ENCODE results near the gene GUCA1C. TPM values are rescaled to one million over a fixed set of nuclear protein-coding genes. Genes with fewer than 3 reads are reported as not detected.

GUCA1C gene
- total RNA-seq, 1 experiment from 2014 or later, result not detected

DNA sequence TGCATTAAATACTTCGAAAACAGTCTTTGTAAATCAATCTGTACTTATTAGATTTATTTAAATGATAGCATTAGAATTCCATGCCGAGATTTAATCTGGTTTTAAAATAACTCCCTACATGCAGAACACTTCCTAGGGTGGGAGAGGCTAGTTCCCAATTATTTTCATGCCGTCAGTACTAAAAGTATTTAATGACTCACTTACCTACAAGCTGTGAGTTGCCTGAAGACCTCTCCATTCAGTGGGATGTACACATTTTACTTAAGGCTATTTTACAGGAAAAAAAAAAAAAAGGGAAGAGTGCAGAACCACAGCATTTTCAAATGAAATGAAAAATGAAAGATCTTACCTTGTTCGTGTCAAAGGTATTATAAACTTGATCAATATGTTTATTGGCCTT, 469 bp downstream of the GUCA1C start:
- H3K4me3 ChIP-seq (ENCODE audit: low read depth, low read length, poor library complexity, severe bottlenecking), result no peak overlapping the region
- H3K4me1 ChIP-seq (ENCODE audit: insufficient read depth, low read length, poor library complexity, severe bottlenecking), result no peaks in the 10 kb centered on the region
- CTCF ChIA-PET, result no interaction called here
- no peaks in the 10 kb centered on the region for H3K9me3 ChIP-seq (ENCODE audit: low read depth, low read length, poor library complexity, severe bottlenecking)
- intact Hi-C loops (cut with micrococcal nuclease; ENCODE audit: unreplicated experiment), result no loop called here
- TF ChIP-seq EZH2 (IDR thresholded peaks at IDR 0.05; ENCODE audit: borderline replicate concordance, low read depth, low read length, poor library complexity, severe bottlenecking), result no peak
- TF ChIP-seq, protein P1, sequence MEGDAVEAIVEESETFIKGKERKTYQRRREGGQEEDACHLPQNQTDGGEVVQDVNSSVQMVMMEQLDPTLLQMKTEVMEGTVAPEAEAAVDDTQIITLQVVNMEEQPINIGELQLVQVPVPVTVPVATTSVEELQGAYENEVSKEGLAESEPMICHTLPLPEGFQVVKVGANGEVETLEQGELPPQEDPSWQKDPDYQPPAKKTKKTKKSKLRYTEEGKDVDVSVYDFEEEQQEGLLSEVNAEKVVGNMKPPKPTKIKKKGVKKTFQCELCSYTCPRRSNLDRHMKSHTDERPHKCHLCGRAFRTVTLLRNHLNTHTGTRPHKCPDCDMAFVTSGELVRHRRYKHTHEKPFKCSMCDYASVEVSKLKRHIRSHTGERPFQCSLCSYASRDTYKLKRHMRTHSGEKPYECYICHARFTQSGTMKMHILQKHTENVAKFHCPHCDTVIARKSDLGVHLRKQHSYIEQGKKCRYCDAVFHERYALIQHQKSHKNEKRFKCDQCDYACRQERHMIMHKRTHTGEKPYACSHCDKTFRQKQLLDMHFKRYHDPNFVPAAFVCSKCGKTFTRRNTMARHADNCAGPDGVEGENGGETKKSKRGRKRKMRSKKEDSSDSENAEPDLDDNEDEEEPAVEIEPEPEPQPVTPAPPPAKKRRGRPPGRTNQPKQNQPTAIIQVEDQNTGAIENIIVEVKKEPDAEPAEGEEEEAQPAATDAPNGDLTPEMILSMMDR (conservative IDR thresholded peaks at IDR 0.05; ENCODE audit: low read depth, low read length), result no peak
- no peaks in the 10 kb centered on the region for H3K36me3 ChIP-seq (ENCODE audit: insufficient read depth, low read length, poor library complexity, severe bottlenecking)
- BruUV-seq (replicated peaks), result no TSS peak
- no peak overlapping the region for H3K27ac ChIP-seq (ENCODE audit: low read depth, low read length, poor library complexity, severe bottlenecking)
- H3K27me3 ChIP-seq (replicated peaks; ENCODE audit: insufficient read depth, low read depth, low read length, poor library complexity), result no peaks in the 10 kb centered on the region
- POLR2A ChIA-PET (ENCODE audit: low non-redundant PET), result no interaction called here
- DNase-seq (ENCODE audit: low spot score), result no peak

DNA sequence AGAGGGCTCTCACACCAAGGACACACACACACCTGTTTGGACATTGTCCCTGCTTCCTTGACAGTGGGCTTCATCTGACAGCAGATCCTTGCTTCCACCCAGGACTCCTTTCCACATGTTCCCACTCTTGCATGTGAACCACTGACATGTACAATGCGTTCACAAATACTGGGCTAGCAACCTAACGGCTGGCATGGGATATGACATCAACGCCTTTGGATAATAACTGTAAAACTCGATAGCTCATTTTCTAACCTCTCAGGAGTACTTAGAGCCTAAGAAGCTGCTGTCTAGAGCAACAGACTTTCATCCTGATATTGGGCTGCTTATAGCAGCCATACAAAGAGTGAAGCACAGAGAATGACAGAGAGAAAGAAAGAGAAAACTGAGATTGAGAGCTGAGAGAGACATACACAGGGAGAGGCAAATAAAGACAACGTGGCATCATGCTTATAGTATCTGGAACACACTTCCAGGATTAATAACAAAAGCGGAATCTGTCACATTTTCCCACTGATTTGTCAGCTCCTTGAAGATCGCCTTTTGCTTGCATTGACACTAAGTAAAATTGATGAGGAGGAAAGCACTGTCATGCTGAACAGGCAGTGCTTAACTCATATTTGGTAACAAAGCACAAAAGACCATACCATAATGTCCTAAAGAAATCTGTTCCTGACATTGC, 1.7 kb downstream of the GUCA1C start:
- no peak overlapping the region for H3K27ac ChIP-seq (ENCODE audit: low read depth, low read length, poor library complexity, severe bottlenecking)
- H3K27me3 ChIP-seq (replicated peaks; ENCODE audit: insufficient read depth, low read depth, low read length, poor library complexity), result no peaks in the 10 kb centered on the region
- no peak for TF ChIP-seq EZH2 (IDR thresholded peaks at IDR 0.05; ENCODE audit: borderline replicate concordance, low read depth, low read length, poor library complexity, severe bottlenecking)
- TF ChIP-seq, protein P1 (conservative IDR thresholded peaks at IDR 0.05; ENCODE audit: low read depth, low read length), result no peak
- no peak for DNase-seq (ENCODE audit: low spot score)
- H3K9me3 ChIP-seq (ENCODE audit: low read depth, low read length, poor library complexity, severe bottlenecking), result no peaks in the 10 kb centered on the region
- CTCF ChIA-PET, result no interaction called here
- H3K4me1 ChIP-seq (ENCODE audit: insufficient read depth, low read length, poor library complexity, severe bottlenecking), result no peaks in the 10 kb centered on the region
- no peak overlapping the region for H3K4me3 ChIP-seq (ENCODE audit: low read depth, low read length, poor library complexity, severe bottlenecking)
- intact Hi-C loops (cut with micrococcal nuclease; ENCODE audit: unreplicated experiment), result no loop called here
- H3K36me3 ChIP-seq (ENCODE audit: insufficient read depth, low read length, poor library complexity, severe bottlenecking), result no peaks in the 10 kb centered on the region
- BruUV-seq (replicated peaks), result no TSS peak
- POLR2A ChIA-PET (ENCODE audit: low non-redundant PET), result no interaction called here

- ChIA-PET CTCF (no interaction called here), POLR2A (ENCODE audit: low non-redundant PET) (no interaction called here)
- BruUV-seq (replicated peaks), result no TSS peak
These were observed 5.8 kb downstream of the GUCA1C start for GRCh38 chr3:108947855-108948254.

More at GRCh38 chr3:108947855-108948254, 5.8 kb downstream of the GUCA1C start:
- Histone ChIP-seq H3K4me1 (ENCODE audit: insufficient read depth, low read length, poor library complexity, severe bottlenecking) (no peaks in the 10 kb centered on the region), H3K27ac (ENCODE audit: low read depth, low read length, poor library complexity, severe bottlenecking) (no peak overlapping the region), H3K4me3 (ENCODE audit: low read depth, low read length, poor library complexity, severe bottlenecking) (no peak overlapping the region), H3K9me3 (ENCODE audit: low read depth, low read length, poor library complexity, severe bottlenecking) (no peaks in the 10 kb centered on the region), H3K36me3 (ENCODE audit: insufficient read depth, low read length, poor library complexity, severe bottlenecking) (no peaks in the 10 kb centered on the region), H3K27me3 (replicated peaks; ENCODE audit: insufficient read depth, low read depth, low read length, poor library complexity) (no peaks in the 10 kb centered on the region)
- DNase-seq (ENCODE audit: low spot score), result no peak
- intact Hi-C loops (cut with micrococcal nuclease; ENCODE audit: unreplicated experiment), result no loop called here
- TF ChIP-seq, protein P1 (conservative IDR thresholded peaks at IDR 0.05; ENCODE audit: low read depth, low read length), result no peak
- no peak for TF ChIP-seq EZH2 (IDR thresholded peaks at IDR 0.05; ENCODE audit: borderline replicate concordance, low read depth, low read length, poor library complexity, severe bottlenecking)
